ENCODE measurements around the gene NOC3L.
A peak's percentile ranks its signal among the peaks of the same experiment; 100 is the strongest.

Gene NOC3L

GRCh38 chr10:94411304-94411703 is 48.6 kb upstream of the NOC3L start:
- TF ChIP-seq ARNTL (CRISPR knock-in tag; IDR thresholded peaks at IDR 0.05; ENCODE audit: borderline replicate concordance, low read depth) = no peak
- no peak for ATAC-seq

DNA sequence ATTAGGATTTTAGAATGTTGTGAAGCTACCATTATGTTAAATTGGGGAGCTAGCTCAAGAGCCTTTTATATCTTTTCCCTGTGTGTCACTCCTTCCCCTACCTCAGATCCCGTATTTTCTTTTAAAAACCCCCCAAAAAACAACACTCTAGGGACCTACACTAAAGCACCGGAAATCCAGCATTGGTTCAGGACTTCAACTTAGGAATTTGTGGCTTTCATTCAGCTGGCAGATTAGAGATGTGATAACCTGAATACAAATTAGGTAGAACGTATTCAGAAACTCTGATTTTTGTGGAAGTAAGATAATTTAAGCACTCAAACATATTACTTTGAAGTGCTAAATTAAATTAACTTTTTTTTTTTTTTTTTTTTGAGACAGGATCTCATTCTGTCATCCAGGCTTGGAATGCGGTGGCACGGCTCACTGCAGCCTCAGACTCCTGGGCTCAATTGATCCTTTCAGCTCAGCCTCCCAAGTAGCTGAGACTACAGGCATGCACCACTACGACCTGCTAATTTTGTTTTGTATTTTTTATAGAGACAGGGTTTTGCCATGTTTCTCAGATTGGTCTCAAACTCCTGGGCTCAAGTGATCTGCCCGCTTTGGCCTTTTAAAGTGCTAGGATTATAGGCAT is 46.4 kb upstream of the NOC3L start:
- ATAC-seq = no peak
- TF ChIP-seq ZC3H10 (CRISPR knock-in tag; IDR thresholded peaks at IDR 0.05) (no peak), ISL1 (CRISPR knock-in tag; IDR thresholded peaks at IDR 0.05) (peak; percentile 11; the same call in 1 of the 2 replicates)

DNA sequence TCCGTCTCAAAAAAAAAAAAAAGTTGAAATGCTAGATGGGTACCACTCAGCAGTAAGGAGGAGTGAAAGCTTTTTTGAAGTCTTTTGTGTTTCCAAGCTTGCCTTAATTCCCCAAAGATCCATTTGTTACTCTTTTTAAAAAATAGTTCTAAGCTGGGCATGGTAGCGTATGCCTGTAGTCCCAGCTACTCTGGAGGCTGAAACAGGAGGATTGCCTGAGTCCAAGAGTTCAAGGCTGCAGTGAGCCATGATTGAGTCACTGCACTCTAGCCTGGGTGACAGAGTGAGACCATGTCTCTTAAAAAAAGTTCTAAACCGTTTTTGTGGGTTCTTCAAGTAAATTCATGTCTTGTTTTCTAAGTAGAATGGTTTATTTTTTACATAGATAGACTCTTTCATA is 44.9 kb upstream of the NOC3L start:
- no peak for ATAC-seq
- TF ChIP-seq ISL1 (CRISPR knock-in tag; IDR thresholded peaks at IDR 0.05) (no peak), PATZ1 (CRISPR knock-in tag; IDR thresholded peaks at IDR 0.05; ENCODE audit: borderline replicate concordance) (no peak), ZNF565 (CRISPR knock-in tag; conservative IDR thresholded peaks at IDR 0.05; ENCODE audit: low read depth) (no peak), PPARA (CRISPR knock-in tag; IDR thresholded peaks at IDR 0.05; ENCODE audit: borderline replicate concordance) (no peak), ZFP30 (CRISPR knock-in tag; IDR thresholded peaks at IDR 0.05) (no peak), GLIS3 (CRISPR knock-in tag; IDR thresholded peaks at IDR 0.05) (no peak), ZNF8 (CRISPR knock-in tag; IDR thresholded peaks at IDR 0.05) (no peak), OSR1 (CRISPR knock-in tag; IDR thresholded peaks at IDR 0.05) (no peak), TCF4 (CRISPR knock-in tag; IDR thresholded peaks at IDR 0.05; ENCODE audit: borderline replicate concordance) (no peak)
- TF ChIP-seq, protein P1, sequence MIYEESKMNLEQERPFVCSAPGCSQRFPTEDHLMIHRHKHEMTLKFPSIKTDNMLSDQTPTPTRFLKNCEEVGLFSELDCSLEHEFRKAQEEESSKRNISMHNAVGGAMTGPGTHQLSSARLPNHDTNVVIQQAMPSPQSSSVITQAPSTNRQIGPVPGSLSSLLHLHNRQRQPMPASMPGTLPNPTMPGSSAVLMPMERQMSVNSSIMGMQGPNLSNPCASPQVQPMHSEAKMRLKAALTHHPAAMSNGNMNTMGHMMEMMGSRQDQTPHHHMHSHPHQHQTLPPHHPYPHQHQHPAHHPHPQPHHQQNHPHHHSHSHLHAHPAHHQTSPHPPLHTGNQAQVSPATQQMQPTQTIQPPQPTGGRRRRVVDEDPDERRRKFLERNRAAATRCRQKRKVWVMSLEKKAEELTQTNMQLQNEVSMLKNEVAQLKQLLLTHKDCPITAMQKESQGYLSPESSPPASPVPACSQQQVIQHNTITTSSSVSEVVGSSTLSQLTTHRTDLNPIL (CRISPR knock-in tag; IDR thresholded peaks at IDR 0.05; ENCODE audit: low read depth) = no peak

DNA sequence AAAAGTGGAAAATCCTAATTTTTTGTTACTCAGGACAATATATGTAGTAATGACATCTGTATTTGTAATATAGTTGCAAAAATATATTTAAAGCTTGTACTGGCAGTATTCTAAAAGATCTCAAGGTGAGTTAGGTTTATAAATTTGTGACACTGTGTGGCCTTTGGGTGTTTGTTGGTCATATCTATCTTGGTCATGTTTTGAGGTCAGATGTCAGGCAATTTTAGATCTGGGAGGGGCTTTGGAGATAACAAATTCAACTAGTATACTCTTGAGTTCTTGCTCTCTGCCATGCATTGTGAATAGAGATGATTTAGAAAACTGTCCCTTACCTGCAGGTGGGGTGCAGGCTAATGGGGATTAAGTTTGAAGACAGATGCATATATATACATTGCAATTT is 42.7 kb upstream of the NOC3L start:
- TF ChIP-seq CSDC2 (CRISPR knock-in tag; IDR thresholded peaks at IDR 0.05) (no peak), PATZ1 (CRISPR knock-in tag; IDR thresholded peaks at IDR 0.05; ENCODE audit: borderline replicate concordance) (no peak), ARNTL (CRISPR knock-in tag; IDR thresholded peaks at IDR 0.05; ENCODE audit: borderline replicate concordance, low read depth) (no peak), BACH2 (CRISPR knock-in tag; IDR thresholded peaks at IDR 0.05; ENCODE audit: borderline replicate concordance) (no peak), POU6F1 (CRISPR knock-in tag; IDR thresholded peaks at IDR 0.05; ENCODE audit: borderline replicate concordance, low read depth) (no peak), RARB (CRISPR knock-in tag; IDR thresholded peaks at IDR 0.05) (no peak), ZNF70 (CRISPR knock-in tag; IDR thresholded peaks at IDR 0.05) (no peak), ZFP3 (CRISPR knock-in tag; IDR thresholded peaks at IDR 0.05) (no peak)
- no peak for ATAC-seq

GRCh38 chr10:94403380-94404213 is 40.9 kb upstream of the NOC3L start:
- ATAC-seq = peak; percentile 54
- TF ChIP-seq ZNF8 (CRISPR knock-in tag; IDR thresholded peaks at IDR 0.05) = no peak
- no peak for TF ChIP-seq ZNF565 (CRISPR knock-in tag; conservative IDR thresholded peaks at IDR 0.05; ENCODE audit: low read depth)
- no peak for TF ChIP-seq PATZ1 (CRISPR knock-in tag; IDR thresholded peaks at IDR 0.05; ENCODE audit: borderline replicate concordance)
- TF ChIP-seq ISL1 (CRISPR knock-in tag; IDR thresholded peaks at IDR 0.05) = no peak
- TF ChIP-seq TSHZ2 (CRISPR knock-in tag; IDR thresholded peaks at IDR 0.05) = no peak
- no peak for TF ChIP-seq CSRNP3 (CRISPR knock-in tag; IDR thresholded peaks at IDR 0.05)

All from SK-N-SH treated with all-trans-retinoic acid at 6 μM for 48 hours (cell line).